ENCODE results near the gene NCOA7.

DNA sequence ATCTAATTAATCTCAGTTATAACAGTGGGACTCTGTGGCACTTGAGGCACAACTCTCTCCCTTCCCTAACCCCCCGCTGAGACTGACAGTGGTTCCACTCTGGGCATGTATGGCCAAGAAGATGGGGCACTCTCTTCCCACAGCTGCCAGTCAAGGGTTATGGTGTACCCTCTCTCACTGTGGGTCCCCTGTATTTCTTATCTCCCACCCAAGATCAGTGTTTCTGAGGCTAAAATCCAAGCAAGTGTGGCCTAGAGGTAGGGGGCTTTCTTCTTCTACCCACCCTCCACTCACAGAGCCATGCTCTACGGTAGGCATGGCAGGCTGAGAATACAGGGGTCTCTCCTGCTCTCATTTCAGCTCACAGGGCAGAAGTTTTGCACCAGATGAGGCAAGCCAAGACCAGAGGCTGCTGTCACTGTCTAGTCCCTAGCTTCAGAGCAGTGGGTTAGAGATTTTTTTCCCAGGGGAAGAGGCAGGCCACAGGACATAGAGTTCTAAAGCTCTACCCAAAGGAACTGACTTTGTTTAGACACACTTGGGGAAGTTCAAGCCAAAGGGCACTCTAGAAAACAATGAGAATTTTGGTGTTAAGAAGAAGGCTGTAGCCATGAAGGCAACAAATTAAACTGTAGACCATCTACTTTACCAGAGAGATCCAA lies 134.1 kb downstream of the NCOA7 start:
- TF ChIP-seq, protein P1, sequence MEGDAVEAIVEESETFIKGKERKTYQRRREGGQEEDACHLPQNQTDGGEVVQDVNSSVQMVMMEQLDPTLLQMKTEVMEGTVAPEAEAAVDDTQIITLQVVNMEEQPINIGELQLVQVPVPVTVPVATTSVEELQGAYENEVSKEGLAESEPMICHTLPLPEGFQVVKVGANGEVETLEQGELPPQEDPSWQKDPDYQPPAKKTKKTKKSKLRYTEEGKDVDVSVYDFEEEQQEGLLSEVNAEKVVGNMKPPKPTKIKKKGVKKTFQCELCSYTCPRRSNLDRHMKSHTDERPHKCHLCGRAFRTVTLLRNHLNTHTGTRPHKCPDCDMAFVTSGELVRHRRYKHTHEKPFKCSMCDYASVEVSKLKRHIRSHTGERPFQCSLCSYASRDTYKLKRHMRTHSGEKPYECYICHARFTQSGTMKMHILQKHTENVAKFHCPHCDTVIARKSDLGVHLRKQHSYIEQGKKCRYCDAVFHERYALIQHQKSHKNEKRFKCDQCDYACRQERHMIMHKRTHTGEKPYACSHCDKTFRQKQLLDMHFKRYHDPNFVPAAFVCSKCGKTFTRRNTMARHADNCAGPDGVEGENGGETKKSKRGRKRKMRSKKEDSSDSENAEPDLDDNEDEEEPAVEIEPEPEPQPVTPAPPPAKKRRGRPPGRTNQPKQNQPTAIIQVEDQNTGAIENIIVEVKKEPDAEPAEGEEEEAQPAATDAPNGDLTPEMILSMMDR (IDR thresholded peaks at IDR 0.05; ENCODE audit: low read depth, low read length, poor library complexity, severe bottlenecking) = no peak
- TF ChIP-seq EZH2phosphoT487 (IDR thresholded peaks at IDR 0.05; ENCODE audit: borderline replicate concordance, low read length) = no peak
